HUES6 (cell line): ENCODE results near the gene SIGLEC10.
"Not testable (repeated sequence)": the region's sequence is repeated elsewhere in the genome, so short reads cannot be mapped to it uniquely, and the experiment has no call there.

Experiments
- H3K27ac ChIP-seq: 2 replicates; pipeline ENCODE4 v1.7.0; 2013; ENCODE audit warnings: low read depth, mild to moderate bottlenecking, low read length, inconsistent platforms
- H3K27me3 ChIP-seq: 2 replicates; pipeline ENCODE4 v1.6.1; 2013; ENCODE audit warnings: low read length; ENCODE audit not compliant: control insufficient read depth, insufficient read depth
- H3K36me3 ChIP-seq: 2 replicates; pipeline ENCODE4 v1.6.1; 2013; ENCODE audit warnings: low read length; ENCODE audit not compliant: control insufficient read depth, insufficient read depth
- H3K4me1 ChIP-seq: 2 replicates; pipeline ENCODE4 v1.6.1; 2013; ENCODE audit warnings: low read length; ENCODE audit not compliant: control insufficient read depth, insufficient read depth
- H3K4me3 ChIP-seq: 2 replicates; pipeline ENCODE4 v1.5.1; 2013; ENCODE audit warnings: low read depth, low read length
- H3K9ac ChIP-seq: one replicate; pipeline ENCODE4 v1.6.1; 2013; ENCODE audit warnings: mild to moderate bottlenecking, low read length
- H3K9me3 ChIP-seq: 2 replicates; pipeline ENCODE4 v1.6.1; 2013; ENCODE audit warnings: low read depth, low read length; ENCODE audit not compliant: control insufficient read depth, insufficient read depth

SIGLEC10 gene

GRCh38 chr19:51415187-51415586 lies 2.3 kb downstream of the SIGLEC10 start:
- H3K4me3 ChIP-seq, result no peak overlapping the region
- no peaks in the 10 kb centered on the region; the same call in 1 of the 2 replicates for H3K36me3 ChIP-seq
- H3K9ac ChIP-seq, result no peak overlapping the region
- H3K27ac ChIP-seq, result no peak overlapping the region
- peaks cover 3% of the 10 kb centered on the region; the same call in 1 of the 2 replicates for H3K4me1 ChIP-seq
- H3K27me3 ChIP-seq, result peaks cover 8% of the 10 kb centered on the region; the same call in 1 of the 2 replicates
- H3K9me3 ChIP-seq, result no peaks in the 10 kb centered on the region

- Histone ChIP-seq H3K36me3 (no peaks in the 10 kb centered on the region; the same call in 1 of the 2 replicates), H3K4me1 (peaks cover 19% of the 10 kb centered on the region), H3K4me3 (no peak overlapping the region), H3K9ac (no peak overlapping the region), H3K9me3 (peaks cover 3% of the 10 kb centered on the region; the same call in 1 of the 2 replicates), H3K27me3 (no peaks in the 10 kb centered on the region), H3K27ac (no peak overlapping the region)
Measured at GRCh38 chr19:51410950-51411748, 6.3 kb downstream of the SIGLEC10 start.

- Histone ChIP-seq H3K36me3 (peaks cover 6% of the 10 kb centered on the region), H3K27ac (no peak overlapping the region), H3K4me3 (no peak overlapping the region), H3K9me3 (peaks cover 20% of the 10 kb centered on the region), H3K9ac (no peak overlapping the region), H3K27me3 (no peaks in the 10 kb centered on the region), H3K4me1 (peaks cover 19% of the 10 kb centered on the region)
Measured at GRCh38 chr19:51407511-51408131, 9.8 kb downstream of the SIGLEC10 start.

- no peak overlapping the region for H3K9ac ChIP-seq
- peaks cover 6% of the 10 kb centered on the region for H3K36me3 ChIP-seq
- no peak overlapping the region for H3K27ac ChIP-seq
- no peak overlapping the region for H3K4me3 ChIP-seq
- H3K4me1 ChIP-seq, result no peaks in the 10 kb centered on the region
- peaks cover 37% of the 10 kb centered on the region for H3K9me3 ChIP-seq
- no peaks in the 10 kb centered on the region for H3K27me3 ChIP-seq
Measured at GRCh38 chr19:51402117-51402516, 15.3 kb downstream of the SIGLEC10 start.

GRCh38 chr19:51399936-51400335 lies 17.5 kb downstream of the SIGLEC10 start:
- not testable (repeated sequence) for H3K4me1 ChIP-seq, H3K36me3 ChIP-seq, H3K4me3 ChIP-seq, H3K9ac ChIP-seq, H3K27ac ChIP-seq, H3K27me3 ChIP-seq
- H3K9me3 ChIP-seq, result peaks cover 29% of the 10 kb centered on the region

GRCh38 chr19:51399231-51399630 lies 18.2 kb downstream of the SIGLEC10 start:
- Histone ChIP-seq H3K9me3 (peaks cover 29% of the 10 kb centered on the region), H3K27me3 (no peaks in the 10 kb centered on the region), H3K4me3 (no peak overlapping the region), H3K4me1 (0 out of 2 replicates have a peak, but pooled peaks cover 7% of the 10 kb centered on the region), H3K9ac (no peak overlapping the region), H3K36me3 (peaks cover 6% of the 10 kb centered on the region), H3K27ac (no peak overlapping the region)

DNA sequence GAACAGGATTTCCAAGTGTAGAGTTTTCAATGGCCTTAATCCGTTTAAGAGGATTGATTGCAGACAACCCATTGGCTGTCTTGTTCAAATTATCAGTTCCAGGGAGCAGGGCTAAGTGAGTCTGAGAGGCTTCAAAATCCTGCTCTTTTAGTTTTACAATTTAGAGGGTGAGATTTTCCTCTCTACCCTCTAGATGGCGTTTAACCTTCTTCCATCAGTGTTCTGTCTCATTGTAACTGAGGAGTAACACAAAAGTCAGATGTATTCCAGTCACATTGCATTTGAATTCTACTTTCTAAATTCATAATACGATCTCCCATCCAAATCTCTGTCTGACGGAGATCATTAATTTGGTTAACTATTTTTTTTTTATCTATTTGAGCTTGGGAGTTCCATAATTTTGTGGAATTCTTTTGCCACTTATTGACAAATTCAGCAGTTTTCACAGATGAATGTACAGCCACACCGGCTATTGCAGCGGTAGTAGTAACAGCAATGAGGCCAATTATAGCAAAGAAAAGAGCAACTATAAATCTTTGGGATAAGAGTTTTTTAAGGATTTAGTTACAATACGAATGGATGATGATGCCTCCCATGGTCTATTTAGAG lies 19.2 kb downstream of the SIGLEC10 start:
- Histone ChIP-seq H3K9ac (no peak overlapping the region), H3K36me3 (peaks cover under 1% of the 10 kb centered on the region; the same call in 1 of the 2 replicates), H3K4me3 (no peak overlapping the region), H3K27ac (no peak overlapping the region), H3K27me3 (no peaks in the 10 kb centered on the region), H3K9me3 (peaks cover 23% of the 10 kb centered on the region), H3K4me1 (peaks cover 11% of the 10 kb centered on the region; the same call in 1 of the 2 replicates)

DNA sequence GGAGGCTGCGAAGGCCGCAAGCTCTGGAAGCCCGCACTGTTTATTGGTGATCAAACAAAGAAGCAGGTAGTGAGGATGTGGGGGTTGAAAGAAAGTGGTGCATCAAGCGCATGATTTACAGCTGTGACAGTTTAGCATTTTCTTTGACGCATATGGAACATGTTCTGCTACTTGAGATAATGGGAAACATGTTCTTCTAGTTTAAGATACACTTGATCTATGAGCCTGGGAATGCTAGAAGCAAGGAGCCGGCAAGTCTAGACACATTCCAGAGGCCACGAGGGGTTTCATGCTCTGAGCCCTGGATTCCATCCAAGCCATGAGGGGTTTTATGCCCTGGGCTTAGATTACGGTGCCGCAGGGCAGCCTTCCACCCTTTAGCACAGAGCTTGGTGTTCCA lies 20.0 kb downstream of the SIGLEC10 start:
- H3K9me3 ChIP-seq, result peaks cover 16% of the 10 kb centered on the region
- not testable (repeated sequence) for H3K27me3 ChIP-seq, H3K9ac ChIP-seq, H3K4me3 ChIP-seq, H3K27ac ChIP-seq, H3K36me3 ChIP-seq
- H3K4me1 ChIP-seq, result peaks cover 11% of the 10 kb centered on the region; the same call in 1 of the 2 replicates

- H3K4me3 ChIP-seq, result no peak overlapping the region
- no peaks in the 10 kb centered on the region for H3K36me3 ChIP-seq
- peaks cover 3% of the 10 kb centered on the region; the same call in 1 of the 2 replicates for H3K9me3 ChIP-seq
- H3K27me3 ChIP-seq, result no peaks in the 10 kb centered on the region
- no peak overlapping the region for H3K27ac ChIP-seq
- H3K4me1 ChIP-seq, result peaks cover 11% of the 10 kb centered on the region; the same call in 1 of the 2 replicates
- H3K9ac ChIP-seq, result no peak overlapping the region
Measured at GRCh38 chr19:51396175-51396574, 21.3 kb downstream of the SIGLEC10 start.

DNA sequence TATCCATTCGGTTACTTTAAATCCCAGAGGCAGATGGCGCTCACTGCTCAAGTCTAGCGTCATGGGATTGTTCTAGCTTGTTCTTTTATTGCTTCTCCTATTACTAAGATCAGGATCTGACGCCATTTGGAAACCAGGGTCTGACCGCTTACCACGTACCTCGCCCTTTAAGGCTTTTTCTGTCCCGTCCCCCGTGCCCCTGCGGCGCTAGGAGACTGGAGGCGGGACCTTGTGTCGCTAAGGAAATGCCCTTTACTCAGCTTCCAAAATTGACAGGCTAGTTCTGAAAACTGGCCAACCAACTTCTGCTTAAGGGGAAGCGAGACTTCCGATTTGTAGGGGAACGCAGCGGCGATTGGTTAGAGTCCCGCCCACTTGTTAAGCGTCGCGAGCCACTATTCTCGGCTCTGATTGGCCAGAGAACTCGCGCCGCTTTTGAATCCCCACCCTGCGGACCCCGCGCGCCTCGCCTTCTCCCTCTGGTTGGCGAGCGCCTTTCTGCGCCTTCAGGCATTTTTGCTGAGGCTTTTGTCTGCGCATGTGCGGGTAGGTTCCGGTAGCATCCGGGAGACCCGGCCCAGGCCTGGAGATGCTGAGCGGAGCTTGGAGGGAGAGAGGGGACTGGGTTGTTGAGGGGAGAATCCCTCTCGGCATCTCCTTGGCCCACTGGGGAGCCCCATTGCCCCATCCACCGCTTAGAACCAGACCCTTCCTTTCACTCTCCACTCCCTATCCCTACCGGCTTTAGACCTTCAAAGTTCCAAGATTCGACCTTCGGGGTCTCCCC lies 23.2 kb downstream of the SIGLEC10 start:
- peak overlapping the region; percentile 71 for H3K9ac ChIP-seq
- no peaks in the 10 kb centered on the region for H3K27me3 ChIP-seq
- H3K4me1 ChIP-seq, result peaks cover 20% of the 10 kb centered on the region; the same call in 1 of the 2 replicates
- no peaks in the 10 kb centered on the region for H3K9me3 ChIP-seq
- H3K27ac ChIP-seq, result peak overlapping the region; percentile 80
- peak overlapping the region; percentile 61 for H3K4me3 ChIP-seq
- no peaks in the 10 kb centered on the region for H3K36me3 ChIP-seq
